NCI-H1436 treated with DMSO at 0.1 percent for 48 hours (cell line): ENCODE data around the gene MIEF1.
"Not testable (repeated sequence)": the region's sequence is repeated elsewhere in the genome, so short reads cannot be mapped to it uniquely, and the experiment has no call there.

Experiments used
- DNase-seq: peaks from one replicate; lab custom pipeline; 2025; lab: John Stamatoyannopoulos, UW

The MIEF1 gene

GRCh38 chr22:39489094-39490068 lies 12.7 kb upstream of the MIEF1 start:
- no peak for DNase-seq

- peak; percentile 42 for DNase-seq
These were observed 11.8 kb upstream of the MIEF1 start for GRCh38 chr22:39490135-39490798.

- DNase-seq = no peak
These were observed 11.0 kb upstream of the MIEF1 start for GRCh38 chr22:39490966-39491680.

GRCh38 chr22:39491696-39492095 lies 10.4 kb upstream of the MIEF1 start:
- DNase-seq = no peak

- DNase-seq = no peak
These were observed 9.9 kb upstream of the MIEF1 start for GRCh38 chr22:39492186-39492585.

- DNase-seq = no peak
These were observed 8.3 kb upstream of the MIEF1 start for GRCh38 chr22:39493759-39494158.

GRCh38 chr22:39494471-39495120 lies 7.5 kb upstream of the MIEF1 start:
- no peak for DNase-seq

- DNase-seq = no peak
These were observed 5.8 kb upstream of the MIEF1 start for GRCh38 chr22:39496131-39496838.

- DNase-seq = no peak
These were observed 4.7 kb upstream of the MIEF1 start for GRCh38 chr22:39497429-39497828.

GRCh38 chr22:39498368-39498767 lies 3.7 kb upstream of the MIEF1 start:
- no peak for DNase-seq

GRCh38 chr22:39498802-39499201 lies 3.3 kb upstream of the MIEF1 start:
- no peak for DNase-seq

- DNase-seq = no peak
These were observed 2.0 kb upstream of the MIEF1 start for GRCh38 chr22:39500101-39500500.

GRCh38 chr22:39501644-39502108 lies 414 bp upstream of the MIEF1 start:
- no peak for DNase-seq

GRCh38 chr22:39502789-39503409 lies 809 bp downstream of the MIEF1 start:
- no peak for DNase-seq

- no peak for DNase-seq
These were observed 1.5 kb downstream of the MIEF1 start for GRCh38 chr22:39503630-39504029.

- no peak for DNase-seq
These were observed 2.0 kb downstream of the MIEF1 start for GRCh38 chr22:39504071-39504470.

- not testable (repeated sequence) for DNase-seq
These were observed 4.9 kb downstream of the MIEF1 start for GRCh38 chr22:39507021-39507420.

- DNase-seq = no peak
These were observed 6.3 kb downstream of the MIEF1 start for GRCh38 chr22:39508393-39508792.

- DNase-seq = no peak
These were observed 8.5 kb downstream of the MIEF1 start for GRCh38 chr22:39510529-39511149.

GRCh38 chr22:39511226-39511625 lies 9.1 kb downstream of the MIEF1 start:
- DNase-seq = no peak
